ENCODE data around the gene RFX2.
A peak's percentile ranks its signal among the peaks of the same experiment; 100 is the strongest.

RFX2 gene

GRCh38 chr19:6059988-6060599 lies 50.2 kb downstream of the RFX2 start:
- no peak for DNase-seq (ENCODE audit: low read depth, low spot score)

GRCh38 chr19:6059396-6059947 lies 50.8 kb downstream of the RFX2 start:
- no peak for DNase-seq (ENCODE audit: low read depth, low spot score)

- no peak for DNase-seq (ENCODE audit: low read depth, low spot score)
These were observed 51.6 kb downstream of the RFX2 start for GRCh38 chr19:6058518-6059201.

GRCh38 chr19:6057651-6058517 lies 52.4 kb downstream of the RFX2 start:
- DNase-seq (ENCODE audit: low read depth, low spot score): no peak

- DNase-seq (ENCODE audit: low read depth, low spot score): no peak
These were observed 53.3 kb downstream of the RFX2 start for GRCh38 chr19:6056801-6057650.

- no peak for DNase-seq (ENCODE audit: low read depth, low spot score)
These were observed 54.0 kb downstream of the RFX2 start for GRCh38 chr19:6056282-6056741.

GRCh38 chr19:6055013-6055795 lies 55.1 kb downstream of the RFX2 start:
- no peak for DNase-seq (ENCODE audit: low read depth, low spot score)

GRCh38 chr19:6048793-6049405 lies 61.4 kb downstream of the RFX2 start:
- peak; percentile 48 for DNase-seq (ENCODE audit: low read depth, low spot score)

- DNase-seq (ENCODE audit: low read depth, low spot score): no peak
These were observed 62.0 kb downstream of the RFX2 start for GRCh38 chr19:6048348-6048747.

GRCh38 chr19:6047741-6048251 lies 62.5 kb downstream of the RFX2 start:
- no peak for DNase-seq (ENCODE audit: low read depth, low spot score)

- no peak for DNase-seq (ENCODE audit: low read depth, low spot score)
These were observed 63.0 kb downstream of the RFX2 start for GRCh38 chr19:6047256-6047655.

GRCh38 chr19:6045108-6045507 lies 65.2 kb downstream of the RFX2 start:
- DNase-seq (ENCODE audit: low read depth, low spot score): no peak

GRCh38 chr19:6044056-6044805 lies 66.1 kb downstream of the RFX2 start:
- no peak for DNase-seq (ENCODE audit: low read depth, low spot score)

GRCh38 chr19:6042776-6043726 lies 67.2 kb downstream of the RFX2 start:
- no peak for DNase-seq (ENCODE audit: low read depth, low spot score)

GRCh38 chr19:6041991-6042481 lies 68.3 kb downstream of the RFX2 start:
- DNase-seq (ENCODE audit: low read depth, low spot score): no peak

- DNase-seq (ENCODE audit: low read depth, low spot score): no peak
These were observed 69.2 kb downstream of the RFX2 start for GRCh38 chr19:6041071-6041470.

GRCh38 chr19:6039566-6040225 lies 70.6 kb downstream of the RFX2 start:
- no peak for DNase-seq (ENCODE audit: low read depth, low spot score)

Data from activated naive CD8-positive, alpha-beta T cell treated with anti-CD3 and anti-CD28 coated beads, Interleukin-2, amount 50 U/mL, for 16 hours (primary cell).